Smooth muscle cell of trachea (primary cell): ENCODE measurements around the gene MCEMP1. TPM values are rescaled to one million over a fixed set of nuclear protein-coding genes. Genes with fewer than 3 reads are reported as not detected.

Experiments
- total RNA-seq: library from RNA; depleted of rRNA; stranded (reverse); fragments of >200 nt; gene quantifications from 2 replicates; pipeline ENCODE4 v1.2.1, GENCODE V29; 2014

Gene MCEMP1
- total RNA-seq, result not detected in 2 replicates

GRCh38 chr19:7676854-7677253 is at the start of gene MCEMP1:
TSS of gene MCEMP1 (plus strand) at chr19:7677090. CDS start at chr19:7677121, 31 bp downstream.

GRCh38 chr19:7629347-7630054 is 47.4 kb upstream of the MCEMP1 start, which contains the start of the genes PET100 and XAB2:
TSS of gene PET100 (plus strand) at chr19:7629793. CDS start at chr19:7629834, 41 bp downstream.
TSS of gene XAB2 (minus strand) at chr19:7629545. CDS start at chr19:7629527, 18 bp downstream.

GRCh38 chr19:7633698-7634097 is 43.2 kb upstream of the MCEMP1 start, which contains the start of gene PCP2:
TSS of gene PCP2 (minus strand) at chr19:7633719. CDS start at chr19:7633457, 262 bp downstream.

GRCh38 chr19:7636691-7637373 is 40.1 kb upstream of the MCEMP1 start, which contains the start of gene STXBP2:
TSS of gene STXBP2 (plus strand) at chr19:7637110. CDS start at chr19:7637150, 40 bp downstream.

GRCh38 chr19:7668842-7669241 is 8.0 kb upstream of the MCEMP1 start, which contains the start of gene RETN:
TSS of gene RETN (plus strand) at chr19:7669049. CDS start at chr19:7669327, 278 bp downstream.

GRCh38 chr19:7680606-7681339 is 3.9 kb downstream of the MCEMP1 start, which contains the start of gene TRAPPC5:
TSS of gene TRAPPC5 (plus strand) at chr19:7680833. CDS start at chr19:7682254, 1,421 bp downstream.

GRCh38 chr19:7701654-7702457 is 25.0 kb downstream of the MCEMP1 start, which contains the start of gene FCER2:
TSS of gene FCER2 (minus strand) at chr19:7702131. CDS start at chr19:7699760, 2,371 bp downstream.

Other genes with a start within 250 kb of the MCEMP1 start
- gene PEX11G, start 188.1 kb upstream of the MCEMP1 start, total RNA-seq, result 4.3 and 7.1 TPM in 2 replicates
- 18.0 and 42.2 TPM in 2 replicates for gene ZNF358, start 161.0 kb upstream of the MCEMP1 start, total RNA-seq
- 7.1 and 8.4 TPM in 2 replicates for gene MCOLN1, start 154.5 kb upstream of the MCEMP1 start, total RNA-seq
- 78.7 and 155 TPM in 2 replicates for gene PNPLA6, start 141.4 kb upstream of the MCEMP1 start, total RNA-seq
- gene CAMSAP3, start 81.2 kb upstream of the MCEMP1 start, total RNA-seq, result under 0.01 TPM in 1 of 2 replicates, not detected in the other
- 38.7 TPM in 2 replicates for gene XAB2, start 47.5 kb upstream of the MCEMP1 start, total RNA-seq
- 7.3 and 14.4 TPM in 2 replicates for gene PET100, start 47.3 kb upstream of the MCEMP1 start, total RNA-seq
- not detected in 2 replicates for gene PCP2, start 43.4 kb upstream of the MCEMP1 start, total RNA-seq
- gene STXBP2, start 40.0 kb upstream of the MCEMP1 start, total RNA-seq, result 7.4 and 9.0 TPM in 2 replicates
- not detected in 2 replicates for gene RETN, start 8.0 kb upstream of the MCEMP1 start, total RNA-seq
- gene TRAPPC5, start 3.7 kb downstream of the MCEMP1 start, total RNA-seq, result 55.4 and 125 TPM in 2 replicates
- gene FCER2, start 25.0 kb downstream of the MCEMP1 start, total RNA-seq, result not detected in 2 replicates
- gene CLEC4G, start 55.0 kb downstream of the MCEMP1 start, total RNA-seq, result not detected in 2 replicates
- gene CD209, start 70.4 kb downstream of the MCEMP1 start, total RNA-seq, result not detected in 2 replicates
- not detected in 2 replicates for gene CLEC4M, start 86.2 kb downstream of the MCEMP1 start, total RNA-seq
- gene EVI5L, start 153.1 kb downstream of the MCEMP1 start, total RNA-seq, result 19.2 and 32.6 TPM in 2 replicates
- under 0.01 TPM in 1 of 2 replicates, not detected in the other for gene PRR36, start 197.3 kb downstream of the MCEMP1 start, total RNA-seq
- 6.0 and 7.4 TPM in 2 replicates for gene LRRC8E, start 211.4 kb downstream of the MCEMP1 start, total RNA-seq
- 9.5 and 14.1 TPM in 2 replicates for gene MAP2K7, start 226.8 kb downstream of the MCEMP1 start, total RNA-seq
- 0.58 and 4.1 TPM in 2 replicates for gene TGFBR3L, start 237.7 kb downstream of the MCEMP1 start, total RNA-seq
- 22.3 and 36.7 TPM in 2 replicates for gene SNAPC2, start 243.2 kb downstream of the MCEMP1 start, total RNA-seq
- gene CTXN1, start 249.0 kb downstream of the MCEMP1 start, total RNA-seq, result 1.7 and 2.5 TPM in 2 replicates